Measurements from ENCODE around the gene MYZAP. TPM values are rescaled to one million over a fixed set of nuclear protein-coding genes. Genes with fewer than 3 reads are reported as not detected.

MYZAP gene
- total RNA-seq, 1 experiment from 2014 or later: 6.4 TPM

DNA sequence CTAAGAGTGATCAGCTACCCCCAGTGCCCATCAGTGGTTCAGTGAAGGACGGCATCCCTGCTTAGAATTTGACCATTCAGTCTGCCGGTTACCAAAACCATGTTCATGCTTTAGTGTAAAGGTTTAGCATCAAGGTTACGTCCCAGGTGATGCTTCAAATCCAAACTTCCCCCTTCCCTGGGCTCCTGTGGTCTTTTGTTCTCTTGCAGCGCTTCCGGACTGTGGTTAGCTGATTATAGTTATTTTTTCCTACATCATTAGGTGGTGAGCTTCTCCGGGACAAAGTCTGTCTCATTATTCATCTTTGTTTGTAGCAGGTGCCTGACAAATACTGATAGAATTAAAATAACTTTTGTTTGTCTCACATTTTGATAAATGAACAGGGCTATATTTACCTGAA is 28.3 kb upstream of the MYZAP start:
- TF ChIP-seq, protein P1, sequence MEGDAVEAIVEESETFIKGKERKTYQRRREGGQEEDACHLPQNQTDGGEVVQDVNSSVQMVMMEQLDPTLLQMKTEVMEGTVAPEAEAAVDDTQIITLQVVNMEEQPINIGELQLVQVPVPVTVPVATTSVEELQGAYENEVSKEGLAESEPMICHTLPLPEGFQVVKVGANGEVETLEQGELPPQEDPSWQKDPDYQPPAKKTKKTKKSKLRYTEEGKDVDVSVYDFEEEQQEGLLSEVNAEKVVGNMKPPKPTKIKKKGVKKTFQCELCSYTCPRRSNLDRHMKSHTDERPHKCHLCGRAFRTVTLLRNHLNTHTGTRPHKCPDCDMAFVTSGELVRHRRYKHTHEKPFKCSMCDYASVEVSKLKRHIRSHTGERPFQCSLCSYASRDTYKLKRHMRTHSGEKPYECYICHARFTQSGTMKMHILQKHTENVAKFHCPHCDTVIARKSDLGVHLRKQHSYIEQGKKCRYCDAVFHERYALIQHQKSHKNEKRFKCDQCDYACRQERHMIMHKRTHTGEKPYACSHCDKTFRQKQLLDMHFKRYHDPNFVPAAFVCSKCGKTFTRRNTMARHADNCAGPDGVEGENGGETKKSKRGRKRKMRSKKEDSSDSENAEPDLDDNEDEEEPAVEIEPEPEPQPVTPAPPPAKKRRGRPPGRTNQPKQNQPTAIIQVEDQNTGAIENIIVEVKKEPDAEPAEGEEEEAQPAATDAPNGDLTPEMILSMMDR (IDR thresholded peaks at IDR 0.05; ENCODE audit: insufficient read depth in 1 of 2, low read depth in 1 of 2, low read length in 1 of 2, severe bottlenecking in 1 of 2, unreplicated experiment in 1 of 2): no peak
- Mint-ChIP-seq H3K4me3 (ENCODE audit: unreplicated experiment) (no peak overlapping the region), H3K9me3 (ENCODE audit: unreplicated experiment) (peaks cover 9% of the 10 kb centered on the region), H3K36me3 (ENCODE audit: insufficient read depth, unreplicated experiment) (no peaks in the 10 kb centered on the region), H3K27me3 (ENCODE audit: insufficient read depth, unreplicated experiment) (no peaks in the 10 kb centered on the region), H3K4me1 (ENCODE audit: low read depth, unreplicated experiment) (peaks cover 7% of the 10 kb centered on the region), H3K27ac (ENCODE audit: unreplicated experiment) (no peak overlapping the region)
- BruUV-seq (replicated peaks): no TSS peak
- peaks cover 11% of the 10 kb centered on the region for H3K4me1 ChIP-seq
- ChIA-PET CTCF (no interaction called here), POLR2A (no interaction called here)
- no peak overlapping the region for H3K4me3 ChIP-seq (ENCODE audit: low read depth, low read length)
- no peak for DNase-seq
- H3K36me3 ChIP-seq (ENCODE audit: control insufficient read depth, insufficient read depth, low read length): no peaks in the 10 kb centered on the region
- intact Hi-C loops (cut with micrococcal nuclease; ENCODE audit: unreplicated experiment): loop anchor here (5.0 to 10.0 kb wide), 2 partner anchors 94 to 171 kb away; no protein-coding TSS in a partner anchor
- no peaks in the 10 kb centered on the region for H3K27me3 ChIP-seq (replicated peaks; ENCODE audit: control insufficient read depth, insufficient read depth, low read length)
- H3K9me3 ChIP-seq: no peaks in the 10 kb centered on the region

DNA sequence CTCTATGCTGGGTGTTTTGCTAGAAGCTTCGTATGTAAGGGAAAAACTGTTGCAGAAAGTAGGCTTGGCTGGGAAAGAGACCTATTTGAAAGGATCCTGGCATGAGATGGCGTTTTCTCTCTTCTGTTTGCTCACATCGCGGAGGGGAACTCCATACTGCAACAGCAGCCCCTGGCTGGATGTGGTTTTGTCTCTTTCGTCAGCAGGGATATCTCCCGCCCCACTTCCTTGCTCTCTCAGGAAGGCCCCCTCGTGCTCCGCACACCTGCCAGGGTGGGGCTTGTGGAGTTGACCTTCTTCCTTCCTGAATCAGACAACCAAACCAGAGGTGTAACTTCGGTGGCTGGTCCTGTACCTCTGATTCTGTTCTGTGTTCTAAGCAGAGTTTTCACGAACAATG is 26.4 kb upstream of the MYZAP start:
- Histone ChIP-seq H3K36me3 (ENCODE audit: control insufficient read depth, insufficient read depth, low read length) (no peaks in the 10 kb centered on the region), H3K27me3 (replicated peaks; ENCODE audit: control insufficient read depth, insufficient read depth, low read length) (no peaks in the 10 kb centered on the region), H3K4me3 (ENCODE audit: low read depth, low read length) (no peak overlapping the region), H3K9me3 (no peaks in the 10 kb centered on the region), H3K4me1 (peaks cover 6% of the 10 kb centered on the region)
- POLR2A ChIA-PET: no interaction called here
- no TSS peak for BruUV-seq (replicated peaks)
- peaks cover 2% of the 10 kb centered on the region for H3K4me1 Mint-ChIP-seq (ENCODE audit: low read depth, unreplicated experiment)
- intact Hi-C loops (cut with micrococcal nuclease; ENCODE audit: unreplicated experiment): loop anchor here (10.0 kb wide), 1 partner anchor 169 kb away; no protein-coding TSS in a partner anchor
- no peaks in the 10 kb centered on the region for H3K27me3 Mint-ChIP-seq (ENCODE audit: insufficient read depth, unreplicated experiment)
- CTCF ChIA-PET: interaction anchor here (0.6 kb wide), 1 partner anchor 1274 kb away, joined by 3 read pairs; no protein-coding TSS in a partner anchor
- no peaks in the 10 kb centered on the region for H3K36me3 Mint-ChIP-seq (ENCODE audit: insufficient read depth, unreplicated experiment)
- no peak overlapping the region for H3K27ac Mint-ChIP-seq (ENCODE audit: unreplicated experiment)
- no peak overlapping the region for H3K4me3 Mint-ChIP-seq (ENCODE audit: unreplicated experiment)
- TF ChIP-seq, protein P1 (IDR thresholded peaks at IDR 0.05; ENCODE audit: insufficient read depth in 1 of 2, low read depth in 1 of 2, low read length in 1 of 2, severe bottlenecking in 1 of 2, unreplicated experiment in 1 of 2): no peak
- H3K9me3 Mint-ChIP-seq (ENCODE audit: unreplicated experiment): no peaks in the 10 kb centered on the region
- DNase-seq: no peak

DNA sequence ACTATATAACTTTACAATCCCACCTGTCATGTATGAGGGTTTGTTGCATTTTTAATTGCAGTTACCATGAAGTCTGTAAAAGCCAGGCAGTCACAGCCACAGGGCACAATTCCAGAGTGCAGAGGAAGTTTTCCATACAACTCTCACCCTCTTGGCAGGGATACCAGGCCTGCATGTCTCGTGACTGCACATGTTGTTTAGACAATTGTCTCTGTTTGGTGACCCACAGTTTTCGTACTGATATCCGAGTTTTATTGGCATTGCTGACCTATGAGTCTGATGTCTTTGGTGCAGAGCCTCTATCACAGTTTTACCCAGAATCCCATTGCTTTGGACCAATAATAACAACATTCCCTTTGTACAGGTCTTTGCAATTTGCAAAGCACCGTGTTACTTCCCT is 24.9 kb upstream of the MYZAP start:
- H3K4me1 ChIP-seq: no peaks in the 10 kb centered on the region
- DNase-seq: no peak
- H3K9me3 ChIP-seq: no peaks in the 10 kb centered on the region
- POLR2A ChIA-PET: no interaction called here
- no peak overlapping the region for H3K4me3 ChIP-seq (ENCODE audit: low read depth, low read length)
- Mint-ChIP-seq H3K9me3 (ENCODE audit: unreplicated experiment) (no peaks in the 10 kb centered on the region), H3K4me1 (ENCODE audit: low read depth, unreplicated experiment) (no peaks in the 10 kb centered on the region), H3K27ac (ENCODE audit: unreplicated experiment) (no peak overlapping the region), H3K4me3 (ENCODE audit: unreplicated experiment) (no peak overlapping the region), H3K27me3 (ENCODE audit: insufficient read depth, unreplicated experiment) (no peaks in the 10 kb centered on the region), H3K36me3 (ENCODE audit: insufficient read depth, unreplicated experiment) (no peaks in the 10 kb centered on the region)
- H3K27me3 ChIP-seq (replicated peaks; ENCODE audit: control insufficient read depth, insufficient read depth, low read length): no peaks in the 10 kb centered on the region
- no TSS peak for BruUV-seq (replicated peaks)
- TF ChIP-seq, protein P1 (IDR thresholded peaks at IDR 0.05; ENCODE audit: insufficient read depth in 1 of 2, low read depth in 1 of 2, low read length in 1 of 2, severe bottlenecking in 1 of 2, unreplicated experiment in 1 of 2): no peak
- intact Hi-C loops (cut with micrococcal nuclease; ENCODE audit: unreplicated experiment): loop anchor here (10.0 kb wide), 1 partner anchor 168 kb away; no protein-coding TSS in a partner anchor
- no peaks in the 10 kb centered on the region for H3K36me3 ChIP-seq (ENCODE audit: control insufficient read depth, insufficient read depth, low read length)
- CTCF ChIA-PET: no interaction called here
